ENCODE data around the gene GALNT17.

DNA sequence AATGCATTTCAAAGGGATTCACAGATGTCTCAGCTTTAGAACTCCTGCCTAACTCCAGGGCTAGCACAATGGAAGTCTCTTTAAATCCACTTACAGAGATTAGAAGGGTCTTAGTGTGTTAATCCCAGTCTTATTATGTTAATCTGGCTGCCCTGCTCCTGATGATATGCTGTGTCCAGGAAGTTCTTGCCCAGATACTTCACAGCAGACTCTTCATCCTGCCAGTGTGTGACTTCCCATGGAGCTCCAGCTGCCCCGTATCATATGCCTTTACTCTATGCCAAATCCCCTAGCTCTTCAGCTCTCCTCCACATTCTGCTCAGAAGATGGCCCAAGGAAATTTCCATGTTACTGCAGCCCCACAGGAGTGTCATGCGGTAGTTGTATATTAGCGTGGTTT lies 533.8 kb downstream of the GALNT17 start:
- TF ChIP-seq SUZ12 (IDR thresholded peaks at IDR 0.05; ENCODE audit: extremely low read depth, insufficient read depth, insufficient read length) (no peak), YY1 (IDR thresholded peaks at IDR 0.05; ENCODE audit: insufficient read depth, insufficient read length) (no peak), ZNF274 (IDR thresholded peaks at IDR 0.05; ENCODE audit: low read depth, low read length) (no peak)
